GM23248 (cell line): Measurements from ENCODE around the gene KLF4. TPM values are rescaled to one million over a fixed set of nuclear protein-coding genes. Genes with fewer than 3 reads are reported as not detected.

Source experiments
- DNase-seq: peaks from one replicate; pipeline ENCODE4 v3.0.0-alpha.2; 2015
- H2AFZ ChIP-seq: fragments of 200-600 bp; sonication (generic); 2 replicates; pipeline ENCODE4 v1.6.1; 2016; ENCODE audit warnings: antibody characterized with exemption
- H3F3A ChIP-seq: fragments of 200-600 bp; sonication (generic); 2 replicates; pipeline ENCODE4 v1.6.1; 2016; ENCODE audit warnings: mild to moderate bottlenecking, antibody characterized with exemption, mixed run types; ENCODE audit not compliant: insufficient read depth
- H3K27ac ChIP-seq: fragments of 200-600 bp; sonication (generic); 2 replicates; pipeline ENCODE4 v1.5.1; 2016; ENCODE audit warnings: mild to moderate bottlenecking
- H3K27me3 ChIP-seq: fragments of 200-600 bp; sonication (generic); replicated peaks from 2 replicates; pipeline ENCODE4 v1.6.1; 2016; ENCODE audit warnings: mild to moderate bottlenecking; ENCODE audit not compliant: insufficient read depth
- H3K36me3 ChIP-seq: fragments of 200-600 bp; sonication (generic); 2 replicates; pipeline ENCODE4 v1.6.1; 2016; ENCODE audit warnings: low read depth, mild to moderate bottlenecking
- H3K4me1 ChIP-seq: fragments of 200-600 bp; sonication (generic); 2 replicates; pipeline ENCODE4 v1.6.1; 2016; ENCODE audit warnings: mild to moderate bottlenecking; ENCODE audit not compliant: insufficient read depth
- H3K4me2 ChIP-seq: fragments of 200-600 bp; sonication (generic); one replicate; pipeline ENCODE4 v1.6.1; 2016; ENCODE audit warnings: mild to moderate bottlenecking; ENCODE audit not compliant: unreplicated experiment
- H3K4me3 ChIP-seq: fragments of 200-600 bp; sonication (generic); 2 replicates; pipeline ENCODE4 v1.5.1; 2016; ENCODE audit warnings: mild to moderate bottlenecking
- H3K79me2 ChIP-seq: fragments of 200-600 bp; sonication (generic); 2 replicates; pipeline ENCODE4 v1.6.1; 2016; ENCODE audit warnings: mild to moderate bottlenecking; ENCODE audit not compliant: insufficient read depth
- H3K9ac ChIP-seq: fragments of 200-600 bp; sonication (generic); 2 replicates; pipeline ENCODE4 v1.6.1; 2016; ENCODE audit warnings: mild to moderate bottlenecking
- H3K9me2 ChIP-seq: fragments of 200-600 bp; sonication (generic); 2 replicates; pipeline ENCODE4 v1.6.1; 2016; ENCODE audit warnings: mixed run types, mild to moderate bottlenecking, moderate library complexity; ENCODE audit not compliant: insufficient read depth
- H3K9me3 ChIP-seq: fragments of 200-600 bp; sonication (generic); one replicate; pipeline ENCODE4 v1.6.1; 2017; ENCODE audit warnings: low read depth
- H4K20me1 ChIP-seq: fragments of 200-600 bp; sonication (generic); 2 replicates; pipeline ENCODE4 v1.6.0; 2016; ENCODE audit not compliant: insufficient read depth
- EZH2 ChIP-seq: fragments of 200-600 bp; sonication (generic); IDR thresholded peaks from 2 replicates; pipeline ENCODE4 v1.6.1; 2018; ENCODE audit warnings: antibody characterized with exemption, mild to moderate bottlenecking; ENCODE audit not compliant: insufficient read depth, poor library complexity, severe bottlenecking
- EZH2phosphoT487 ChIP-seq: fragments of 200-600 bp; sonication (generic); IDR thresholded peaks from 2 replicates; pipeline ENCODE4 v1.6.1; 2018; ENCODE audit warnings: antibody characterized with exemption, moderate library complexity, mild to moderate bottlenecking, low read depth; ENCODE audit not compliant: insufficient read depth
- WGBS, 2 experiments: methylation state at CpG; one replicate each; pipeline ENCODE4 v1.1.6; 2015 to 2017; ENCODE audit warnings: low lambda C conversion rate in 2 of 2, low coverage in 1 of 2; ENCODE audit errors: missing lambda C conversion rate in 2 of 2; 5-methylcytosine and 5-hydroxymethylcytosine counted together
- in situ Hi-C: fragments of 300-500 bp; cut with MboI; formaldehyde crosslinking; loops from 2 replicates; pipeline ENCODE4 v1.15.0; 2020
- polyA plus RNA-seq: library from polyadenylated mRNA; unstranded; fragments of >200 nt; fragmentation: Nextera tagmentation; extraction: Ambion mirVana; gene quantifications from 2 replicates; pipeline ENCODE4 v1.2.1, GENCODE V29; 2016
- total RNA-seq: library from RNA; depleted of rRNA; stranded (reverse); fragments of >200 nt; shearing (Covaris generic); gene quantifications from 2 replicates; pipeline ENCODE4 v1.2.3, GENCODE V29; 2014

The KLF4 gene
- total and polyA plus RNA-seq, 2 experiments from 2014 or later: 14.6 to 38.6 TPM

DNA sequence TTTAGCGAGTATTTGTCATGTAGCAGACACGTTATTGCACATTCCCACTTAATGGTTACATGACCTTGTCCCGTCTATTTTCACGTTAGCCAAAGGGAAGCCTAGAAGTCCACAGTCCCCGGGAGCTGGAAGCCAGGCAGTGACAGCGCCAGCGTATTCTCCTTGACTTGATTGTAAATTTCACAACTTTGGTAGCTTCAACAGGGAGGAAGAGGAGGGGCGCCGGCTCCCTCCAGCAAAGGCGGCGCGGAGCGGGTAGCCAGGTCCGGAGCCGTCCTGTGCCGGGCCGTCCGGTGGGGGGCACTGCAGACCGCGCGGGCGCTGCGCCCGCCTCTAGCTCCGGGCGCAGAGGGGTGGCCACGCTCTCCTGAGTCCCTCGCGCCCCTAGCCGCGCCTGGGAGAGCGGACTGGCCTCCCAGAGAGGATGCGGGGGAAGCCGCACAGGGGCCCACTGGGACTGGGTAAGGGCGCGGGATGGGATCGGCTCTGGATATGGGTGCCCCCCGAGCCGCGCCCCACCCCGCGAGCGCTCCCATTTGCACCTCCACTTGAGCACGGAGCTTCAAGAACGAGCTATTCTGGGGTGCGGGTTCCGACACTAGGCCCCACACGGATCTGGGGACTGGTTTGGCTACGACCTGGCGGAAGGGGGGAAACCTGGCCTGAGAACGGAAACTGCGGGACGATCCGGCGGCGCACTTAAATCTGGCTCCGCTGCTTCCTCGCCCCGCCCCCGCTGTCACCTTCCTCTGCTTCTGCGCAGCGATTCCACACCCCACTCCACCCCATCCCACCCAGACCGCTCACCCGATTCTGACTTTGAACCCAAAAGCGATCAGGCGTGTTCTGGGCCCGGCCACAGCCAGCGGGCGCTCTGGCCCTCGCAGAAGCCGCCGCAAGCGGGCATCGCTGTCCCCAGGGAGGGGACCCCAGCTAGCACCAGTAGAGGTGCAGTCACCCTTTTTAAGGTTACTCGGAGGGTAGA lies 23.8 kb downstream of the KLF4 start:
- peak overlapping the region; percentile 82 for H3K4me2 ChIP-seq
- H4K20me1 ChIP-seq: no peaks in the 10 kb centered on the region
- H3K4me3 ChIP-seq: peak overlapping the region; percentile 80
- H3K36me3 ChIP-seq: no peaks in the 10 kb centered on the region
- no peak for TF ChIP-seq EZH2phosphoT487
- no peak for TF ChIP-seq EZH2
- H3K27me3 ChIP-seq: no peaks in the 10 kb centered on the region
- H3F3A ChIP-seq: peaks cover 16% of the 10 kb centered on the region
- peak; percentile 88 for DNase-seq
- WGBS, 2 experiments: 16 to 18% methylated on average over 59 to 75 of the region's 75 CpGs
- H3K4me1 ChIP-seq: peaks cover 18% of the 10 kb centered on the region; the same call in 1 of the 2 replicates
- peak overlapping the region; percentile 71 for H3K9ac ChIP-seq
- H3K27ac ChIP-seq: no peak overlapping the region
- no peaks in the 10 kb centered on the region for H3K79me2 ChIP-seq
- H2AFZ ChIP-seq: peak overlapping the region; percentile 93
- no peaks in the 10 kb centered on the region for H3K9me2 ChIP-seq
- no peaks in the 10 kb centered on the region for H3K9me3 ChIP-seq
- in situ Hi-C loops: no loop called here

DNA sequence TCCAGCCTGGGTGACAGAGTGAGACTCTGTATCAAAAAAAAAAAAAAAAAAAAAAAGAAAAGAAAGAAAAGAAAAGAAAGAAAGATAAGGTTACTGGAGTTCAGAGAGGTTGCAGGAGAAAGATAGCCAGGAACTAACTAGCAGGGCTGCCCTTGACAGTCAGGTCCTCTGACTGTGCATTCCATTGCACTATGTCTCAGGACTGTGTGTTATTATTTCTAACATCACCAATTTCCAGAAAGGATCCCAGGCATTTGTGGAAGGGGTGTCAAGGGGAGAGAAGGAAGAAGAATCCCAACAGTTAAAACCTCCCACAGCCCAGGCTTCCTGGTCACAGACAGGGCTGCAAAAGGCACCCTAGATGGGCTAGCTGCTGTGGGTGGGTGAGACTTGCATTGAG lies 25.1 kb downstream of the KLF4 start:
- DNase-seq: no peak
- Histone ChIP-seq H4K20me1 (no peaks in the 10 kb centered on the region), H3K27ac (no peak overlapping the region), H3F3A (peaks cover 16% of the 10 kb centered on the region), H3K27me3 (no peaks in the 10 kb centered on the region), H2AFZ (no peak overlapping the region), H3K4me1 (peaks cover 18% of the 10 kb centered on the region; the same call in 1 of the 2 replicates), H3K4me2 (no peak overlapping the region), H3K9ac (no peak overlapping the region), H3K4me3 (no peak overlapping the region), H3K79me2 (no peaks in the 10 kb centered on the region), H3K9me2 (no peaks in the 10 kb centered on the region), H3K9me3 (no peaks in the 10 kb centered on the region), H3K36me3 (no peaks in the 10 kb centered on the region)
- in situ Hi-C loops: no loop called here
- TF ChIP-seq EZH2 (no peak), EZH2phosphoT487 (no peak)

DNA sequence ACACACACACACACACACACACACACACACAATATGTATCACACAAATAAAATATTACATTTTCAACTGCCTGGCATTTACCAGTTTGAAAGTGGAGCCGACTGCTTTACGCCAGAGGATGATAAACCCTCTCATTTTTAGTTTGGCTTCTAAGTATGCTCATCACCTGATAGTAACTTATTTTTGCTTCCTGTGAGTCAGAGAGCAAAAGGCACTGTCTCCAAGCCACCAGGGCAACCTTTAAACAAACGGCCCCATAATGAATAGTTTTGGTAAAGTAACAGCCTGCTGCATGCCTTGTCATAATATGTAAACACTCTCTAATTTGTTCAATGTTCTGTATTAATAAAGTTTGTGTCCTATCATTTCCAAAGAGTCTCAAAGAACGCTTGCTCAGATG lies 26.9 kb downstream of the KLF4 start:
- Histone ChIP-seq H3K9ac (no peak overlapping the region), H3K27me3 (no peaks in the 10 kb centered on the region), H3K9me2 (no peaks in the 10 kb centered on the region), H3K9me3 (no peaks in the 10 kb centered on the region), H2AFZ (no peak overlapping the region), H3K4me2 (no peak overlapping the region), H4K20me1 (no peaks in the 10 kb centered on the region), H3K36me3 (no peaks in the 10 kb centered on the region), H3F3A (peaks cover 15% of the 10 kb centered on the region), H3K27ac (no peak overlapping the region), H3K4me1 (peaks cover 18% of the 10 kb centered on the region; the same call in 1 of the 2 replicates), H3K79me2 (no peaks in the 10 kb centered on the region), H3K4me3 (no peak overlapping the region)
- in situ Hi-C loops: no loop called here
- WGBS, 2 experiments: 46% methylated on average over 4 of the region's 4 CpGs
- DNase-seq: peak; percentile 74
- TF ChIP-seq EZH2phosphoT487: no peak
- TF ChIP-seq EZH2: no peak

DNA sequence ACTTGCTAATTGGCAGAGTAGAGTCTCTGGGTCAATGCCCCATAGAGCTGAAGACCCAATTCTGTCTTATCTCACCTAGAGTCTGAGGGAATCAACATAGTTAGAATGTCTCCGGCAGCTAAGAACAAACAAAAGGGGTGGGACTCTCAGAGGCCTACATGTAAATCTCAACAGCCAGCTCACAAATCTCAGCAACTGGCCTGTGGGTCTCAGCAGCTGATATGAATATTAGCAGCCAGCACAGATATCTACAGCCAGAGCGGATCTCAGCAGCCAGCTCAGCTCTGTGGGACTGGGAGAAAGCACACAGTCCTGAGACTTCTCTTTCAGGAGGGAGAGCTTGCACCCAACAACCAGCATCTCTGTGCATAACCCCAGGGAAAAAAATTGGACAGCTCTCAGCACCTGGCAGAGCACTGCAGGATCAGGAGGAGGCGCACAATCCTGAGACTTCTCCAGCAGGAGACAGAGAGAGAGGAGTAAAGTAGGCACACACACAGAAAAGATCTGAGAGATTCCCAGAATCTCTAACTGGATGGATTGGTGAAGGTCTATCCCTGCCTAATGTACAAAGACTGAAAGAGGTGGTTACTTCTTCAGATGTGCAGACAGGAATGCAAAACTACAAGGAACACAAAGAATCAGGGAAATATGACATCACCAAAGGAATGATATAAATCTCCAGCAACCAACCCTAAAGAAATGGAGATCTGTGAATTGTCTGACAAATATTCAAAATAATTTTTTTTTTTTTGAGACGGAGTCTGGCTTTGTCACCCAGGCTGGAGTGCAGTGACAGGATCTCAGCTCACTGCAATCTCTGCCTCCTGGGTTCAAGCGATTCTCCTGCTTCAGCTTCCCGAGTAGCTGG lies 29.2 kb downstream of the KLF4 start:
- no peaks in the 10 kb centered on the region for H3K36me3 ChIP-seq
- no peak overlapping the region for H3K9ac ChIP-seq
- no peaks in the 10 kb centered on the region for H3K79me2 ChIP-seq
- H3K4me3 ChIP-seq: no peak overlapping the region
- no peaks in the 10 kb centered on the region for H4K20me1 ChIP-seq
- no peaks in the 10 kb centered on the region for H3K9me2 ChIP-seq
- TF ChIP-seq EZH2phosphoT487: no peak
- no peak for TF ChIP-seq EZH2
- no peak overlapping the region for H3K4me2 ChIP-seq
- no peaks in the 10 kb centered on the region; the same call in 1 of the 2 replicates for H3K27me3 ChIP-seq
- no peak overlapping the region for H2AFZ ChIP-seq
- H3K9me3 ChIP-seq: no peaks in the 10 kb centered on the region
- in situ Hi-C loops: no loop called here
- DNase-seq: no peak
- 84 to 86% methylated on average over 6 of the region's 6 CpGs for WGBS, 2 experiments
- H3K4me1 ChIP-seq: peaks cover 11% of the 10 kb centered on the region; the same call in 1 of the 2 replicates
- no peaks in the 10 kb centered on the region for H3F3A ChIP-seq
- no peak overlapping the region for H3K27ac ChIP-seq
